Upper lobe of left lung (tissue), 4 donors: ENCODE measurements around the gene COL6A2.

ENCODE experiments used
- POLR2A ChIP-seq, 4 donors: fragments of 450-650 bp; IDR thresholded peaks; one replicate each; pipeline ENCODE4 v1.5.1; 2016 to 2017; ENCODE audit warnings: antibody characterized with exemption in 4 of 4, mild to moderate bottlenecking in 2 of 4
- POLR2AphosphoS5 ChIP-seq, 2 donors: sonication (generic); formaldehyde crosslinking; IDR thresholded peaks; one replicate each; pipeline ENCODE4 v1.5.1; 2017; ENCODE audit warnings: antibody characterized with exemption in 2 of 2

- TF ChIP-seq POLR2A (IDR thresholded peaks at IDR 0.05) (no peak), POLR2AphosphoS5 (IDR thresholded peaks at IDR 0.05) (no peak)
These were observed 70.3 kb downstream of the COL6A2 start for GRCh38 chr21:46168238-46168637.
